ENCODE results near the gene PKDCC. TPM values are rescaled to one million over a fixed set of nuclear protein-coding genes. Genes with fewer than 3 reads are reported as not detected.

PKDCC gene
- total RNA-seq, 1 donor from 2014 or later: 210 TPM

GRCh38 chr2:42102591-42103450 lies 55.0 kb downstream of the PKDCC start:
- peak overlapping the region; percentile 54 to 66 for H3K4me3 ChIP-seq
- peak overlapping the region; percentile 93 to 94 for H3K27ac ChIP-seq
- H3K36me3 ChIP-seq: no peaks in the 10 kb centered on the region
- TF ChIP-seq CTCF (IDR thresholded peaks at IDR 0.05): no peak
- intact Hi-C loops (cut with DNase I): loop anchor here (2.0 kb wide), 1 partner anchor 40 kb away; no protein-coding TSS in a partner anchor
- H3K9me3 ChIP-seq: no peaks in the 10 kb centered on the region
- no peaks in the 10 kb centered on the region for H3K27me3 ChIP-seq
- peaks cover 0 to 31% of the 10 kb centered on the region in 2 donors for H3K4me1 ChIP-seq
- DNase-seq (ENCODE audit: low spot score in 2 of 2): peak in 1 of 2 donors; percentile 80

- Histone ChIP-seq H3K27ac (peak overlapping the region; percentile 21 to 94), H3K36me3 (no peaks in the 10 kb centered on the region)
Observed at GRCh38 chr2:42103829-42104228, 56.0 kb downstream of the PKDCC start.

GRCh38 chr2:42104621-42105020 lies 56.8 kb downstream of the PKDCC start:
- DNase-seq (ENCODE audit: low spot score in 2 of 2): peak in 1 of 2 donors; percentile 21
- Histone ChIP-seq H3K4me1 (peaks cover 0 to 22% of the 10 kb centered on the region in 2 donors), H3K27ac (no peak overlapping the region), H3K4me3 (no peak overlapping the region), H3K36me3 (no peaks in the 10 kb centered on the region), H3K9me3 (no peaks in the 10 kb centered on the region), H3K27me3 (no peaks in the 10 kb centered on the region)
- intact Hi-C loops (cut with DNase I): no loop called here
- no peak for TF ChIP-seq CTCF (IDR thresholded peaks at IDR 0.05)

More at GRCh38 chr2:42103829-42104228, 56.0 kb downstream of the PKDCC start:
- Histone ChIP-seq H3K4me1 (peaks cover 0 to 27% of the 10 kb centered on the region in 2 donors), H3K9me3 (no peaks in the 10 kb centered on the region), H3K27me3 (no peaks in the 10 kb centered on the region), H3K4me3 (no peak overlapping the region)
- intact Hi-C loops (cut with DNase I): loop anchor here (2.0 kb wide), 1 partner anchor 39 kb away; no protein-coding TSS in a partner anchor
- no peak for TF ChIP-seq CTCF (IDR thresholded peaks at IDR 0.05)
- DNase-seq (ENCODE audit: low spot score in 2 of 2): no peak

- H3K4me1 ChIP-seq: peaks cover 0 to 28% of the 10 kb centered on the region in 2 donors
- no peaks in the 10 kb centered on the region for H3K36me3 ChIP-seq
- H3K27ac ChIP-seq: peak overlapping the region in 1 of 2 donors; percentile 12
- H3K27me3 ChIP-seq: no peaks in the 10 kb centered on the region
- intact Hi-C loops (cut with DNase I): no loop called here
- no peak overlapping the region for H3K4me3 ChIP-seq
- peak in 1 of 2 donors; percentile 80 for DNase-seq (ENCODE audit: low spot score in 2 of 2)
- H3K9me3 ChIP-seq: no peaks in the 10 kb centered on the region
- TF ChIP-seq CTCF (IDR thresholded peaks at IDR 0.05): no peak
Observed at GRCh38 chr2:42105330-42106256, 57.8 kb downstream of the PKDCC start.

- DNase-seq (ENCODE audit: low spot score in 2 of 2): no peak
- Histone ChIP-seq H3K4me1 (peaks cover 0 to 29% of the 10 kb centered on the region in 2 donors), H3K27ac (no peak overlapping the region), H3K36me3 (no peaks in the 10 kb centered on the region), H3K27me3 (no peaks in the 10 kb centered on the region), H3K4me3 (no peak overlapping the region), H3K9me3 (no peaks in the 10 kb centered on the region)
- TF ChIP-seq CTCF (IDR thresholded peaks at IDR 0.05): no peak
- intact Hi-C loops (cut with DNase I): no loop called here
Observed at GRCh38 chr2:42106257-42106816, 58.5 kb downstream of the PKDCC start.

Data from ascending aorta (tissue), 2 donors.